HG03457 (cell line): Measurements from ENCODE around the gene TRAF3.
A peak's percentile ranks its signal among the peaks of the same experiment; 100 is the strongest.

Experiments used
- ATAC-seq: cut with Tn5 transposase; IDR thresholded peaks from one replicate; pipeline ENCODE4 v1.9.1; 2021; ENCODE audit warnings: moderate number of reproducible peaks; ENCODE audit not compliant: unreplicated experiment

The TRAF3 gene

DNA sequence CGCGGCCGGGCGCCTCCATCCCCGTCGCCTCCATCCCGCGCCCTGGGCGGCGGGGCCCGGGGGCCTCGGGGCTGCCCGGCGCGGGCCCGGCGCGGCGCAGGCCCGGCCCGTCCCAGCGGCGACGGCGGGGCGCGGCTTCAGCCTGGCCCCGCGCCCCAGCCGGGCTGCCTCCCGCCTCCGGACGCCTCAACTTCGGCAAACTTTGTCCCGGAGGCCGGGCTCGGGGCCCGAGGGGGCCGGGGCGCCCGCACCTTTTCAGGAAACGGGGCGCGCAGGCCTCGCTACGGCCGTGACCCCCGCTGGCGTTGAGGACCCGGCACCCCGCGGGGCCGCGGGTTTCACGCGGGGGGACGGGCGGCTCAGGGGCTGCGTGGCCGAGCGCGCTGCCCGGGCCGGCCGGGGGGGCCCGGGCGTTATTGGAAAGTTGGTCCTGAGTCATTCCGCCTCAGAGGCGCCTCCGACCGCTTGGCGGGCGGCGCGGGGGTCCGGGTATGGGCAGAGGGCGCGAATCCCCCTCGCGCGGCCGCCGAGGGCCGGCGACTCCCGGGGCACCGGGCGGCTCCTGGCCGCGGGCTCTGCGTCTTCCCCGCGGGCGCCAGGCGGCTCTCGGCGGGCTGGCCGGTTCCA is 575 bp downstream of the TRAF3 start:
- ATAC-seq, result peak; percentile 8

DNA sequence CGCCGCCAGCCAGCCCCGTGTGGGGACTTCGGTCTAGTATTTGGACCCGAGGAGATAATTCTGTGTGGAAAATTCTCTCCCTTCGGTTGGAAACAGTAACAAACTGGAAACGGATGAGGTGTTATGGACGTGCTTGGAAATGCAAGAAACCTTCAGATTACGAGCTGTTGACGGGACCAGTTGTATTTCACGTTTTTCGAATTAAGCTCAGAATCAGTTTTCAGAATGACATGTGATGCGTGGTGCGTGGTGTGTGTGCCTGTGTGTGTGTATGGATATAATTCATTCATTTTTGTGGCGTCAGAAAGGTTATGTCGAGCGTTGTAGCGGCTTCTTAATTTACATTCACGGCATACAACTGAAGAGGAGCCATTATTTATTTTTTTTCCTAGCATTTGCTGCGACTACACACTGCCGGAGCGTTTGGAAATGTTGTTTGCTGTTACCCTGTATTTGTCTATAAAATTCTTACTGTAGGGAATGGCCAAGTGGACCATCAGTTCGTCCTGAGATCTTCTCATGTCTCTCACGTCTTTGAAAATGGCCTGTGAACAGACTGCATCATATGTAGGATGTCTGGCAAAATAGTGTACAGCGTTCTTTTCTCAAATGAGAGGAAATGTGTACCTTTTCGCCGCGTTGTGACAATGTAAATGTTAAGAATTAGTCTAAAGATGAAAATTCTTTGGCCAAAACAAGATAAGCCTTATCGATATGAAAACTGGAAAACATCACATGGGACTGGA is 1.3 kb downstream of the TRAF3 start:
- ATAC-seq, result no peak

DNA sequence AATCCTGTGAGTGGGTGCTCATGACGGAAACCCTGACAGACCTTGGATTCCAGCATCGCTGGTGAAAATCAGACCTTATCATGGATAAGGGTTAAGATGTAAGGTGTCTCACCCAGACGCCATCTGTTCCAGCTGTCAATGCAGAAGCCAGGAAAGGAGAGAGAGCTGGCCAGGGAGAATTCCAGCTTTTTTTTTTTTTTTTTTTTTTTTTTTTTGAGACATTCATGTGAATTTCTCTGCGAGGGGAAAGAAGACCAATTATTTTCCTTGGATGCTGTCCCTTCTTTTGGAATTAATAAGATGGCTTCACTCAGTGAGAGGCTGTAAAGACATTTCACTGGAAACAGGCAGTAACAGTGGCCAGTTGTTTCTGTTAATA is 1.8 kb downstream of the TRAF3 start:
- no peak for ATAC-seq

DNA sequence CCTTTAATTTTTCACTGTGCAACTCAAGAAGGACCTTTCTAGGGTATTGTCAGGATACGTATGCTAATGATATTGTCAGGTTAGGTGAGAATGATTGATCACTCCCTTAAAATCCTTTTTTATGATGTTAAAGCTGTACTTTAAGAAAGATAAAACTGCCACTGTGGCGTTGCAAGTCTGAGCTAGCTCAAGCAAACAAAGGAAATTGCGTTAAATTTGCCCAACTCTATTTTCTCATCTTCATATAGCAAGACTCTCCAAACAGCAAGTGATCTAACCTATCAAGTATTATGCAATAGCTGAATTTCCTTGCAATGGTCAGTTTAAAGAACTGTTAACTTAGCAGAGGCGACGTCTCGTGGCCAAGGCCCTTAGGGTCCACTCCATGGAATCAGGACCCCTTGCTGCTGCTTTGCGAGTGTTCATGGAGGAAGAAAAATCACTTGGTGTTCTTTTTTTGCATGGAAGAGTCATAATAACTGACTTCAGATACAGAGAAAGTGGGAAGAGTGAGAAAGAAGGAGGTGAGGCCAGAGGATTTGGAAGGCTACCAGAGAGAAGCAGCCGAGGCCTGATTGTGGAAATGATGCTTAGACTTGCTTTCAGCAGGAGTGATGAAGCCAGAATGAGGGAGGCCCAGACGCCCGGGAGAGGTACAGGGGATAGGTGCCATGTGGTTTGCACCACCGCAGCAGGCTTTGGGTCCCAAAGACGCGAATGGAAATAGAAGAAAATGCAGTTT is 2.5 kb downstream of the TRAF3 start:
- no peak for ATAC-seq

DNA sequence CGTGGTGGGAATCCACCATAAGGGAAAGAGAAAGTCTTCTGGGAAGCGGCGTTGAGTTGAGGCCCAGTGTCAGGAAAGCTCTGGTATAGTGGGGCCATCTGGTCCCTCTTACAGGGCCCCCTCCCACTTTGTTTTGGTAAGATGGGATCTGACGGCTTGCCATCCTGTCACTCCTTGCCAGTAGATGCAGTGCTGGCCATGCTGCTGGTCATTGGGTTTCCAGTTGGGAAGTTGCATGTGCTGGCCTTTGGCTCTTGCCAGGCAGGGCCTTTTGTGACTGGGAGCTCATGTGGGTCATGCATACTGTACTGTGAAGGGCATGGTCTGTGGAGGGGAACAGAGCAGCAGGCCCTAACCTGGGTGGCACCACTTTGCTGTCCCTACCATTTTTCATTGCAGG is 3.8 kb downstream of the TRAF3 start:
- no peak for ATAC-seq

DNA sequence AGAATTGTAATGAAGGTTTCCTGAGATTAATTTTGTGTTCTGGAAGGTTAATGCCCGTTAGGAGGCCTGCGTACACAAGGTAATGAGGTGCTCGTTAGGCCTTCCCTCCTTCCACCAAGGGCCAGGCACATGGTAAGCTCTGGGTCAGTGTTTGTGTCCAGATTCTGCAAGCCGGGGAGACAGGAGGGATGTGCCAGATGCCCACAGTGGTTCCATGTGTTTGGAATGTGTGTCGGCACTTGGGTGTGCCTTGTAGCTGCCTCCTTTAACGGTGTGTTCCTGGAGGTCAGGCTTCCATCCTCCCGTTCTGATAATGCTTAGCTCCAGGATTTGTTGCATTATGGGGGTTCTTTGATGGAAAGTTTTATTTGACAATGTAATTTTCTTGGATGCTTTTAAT is 5.7 kb downstream of the TRAF3 start:
- no peak for ATAC-seq

DNA sequence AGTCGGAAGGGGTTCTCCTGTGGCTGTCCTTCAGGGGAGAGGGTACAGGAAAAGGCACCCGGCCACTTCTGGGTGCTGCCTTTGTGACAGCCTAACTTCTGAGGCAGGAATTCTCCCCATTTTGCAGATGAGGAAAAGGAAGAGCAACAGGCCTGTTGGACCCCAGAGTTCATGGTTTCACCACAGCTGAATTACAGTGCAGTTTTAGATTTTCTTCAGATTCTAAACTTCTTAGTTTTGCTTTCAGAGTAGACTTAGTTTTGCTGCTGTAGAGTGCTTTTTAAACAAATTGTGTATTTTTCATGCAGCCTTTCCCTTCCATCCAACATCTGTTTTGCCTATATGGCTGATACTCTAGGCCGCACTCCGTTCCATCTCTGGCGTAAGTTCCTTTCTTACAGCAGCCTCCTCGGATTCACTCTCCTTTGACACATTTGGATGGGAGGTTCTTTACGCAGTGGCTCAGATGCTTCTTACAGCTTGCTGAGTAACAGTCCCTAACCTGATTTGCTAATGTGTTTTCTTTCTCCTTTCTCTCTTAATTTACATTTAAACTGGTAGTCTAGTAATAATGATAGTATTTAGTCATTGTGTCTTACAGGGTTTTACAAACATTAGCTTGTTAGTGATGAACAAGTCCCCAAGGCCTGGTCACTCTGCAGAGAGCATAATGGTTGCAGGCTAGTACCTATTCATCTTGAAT is 7.8 kb downstream of the TRAF3 start:
- no peak for ATAC-seq

DNA sequence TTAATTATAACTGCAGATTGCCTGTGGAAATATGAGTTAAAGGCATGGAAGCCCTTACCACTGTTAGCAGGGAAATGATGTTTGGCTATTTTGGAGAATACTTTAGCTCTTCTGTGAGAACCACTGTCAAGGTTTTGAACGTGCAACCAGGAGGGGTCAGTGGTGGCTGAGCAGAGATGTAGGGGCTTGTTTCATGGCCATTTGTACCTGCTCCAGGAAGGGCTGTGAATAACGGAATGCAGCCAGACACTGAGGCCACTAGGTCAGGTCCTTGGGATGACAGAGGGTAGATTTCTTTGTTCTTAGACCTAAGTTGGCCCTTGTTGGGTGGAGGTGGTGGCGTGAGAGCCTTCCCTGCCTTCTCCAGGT is 8.3 kb downstream of the TRAF3 start:
- no peak for ATAC-seq

DNA sequence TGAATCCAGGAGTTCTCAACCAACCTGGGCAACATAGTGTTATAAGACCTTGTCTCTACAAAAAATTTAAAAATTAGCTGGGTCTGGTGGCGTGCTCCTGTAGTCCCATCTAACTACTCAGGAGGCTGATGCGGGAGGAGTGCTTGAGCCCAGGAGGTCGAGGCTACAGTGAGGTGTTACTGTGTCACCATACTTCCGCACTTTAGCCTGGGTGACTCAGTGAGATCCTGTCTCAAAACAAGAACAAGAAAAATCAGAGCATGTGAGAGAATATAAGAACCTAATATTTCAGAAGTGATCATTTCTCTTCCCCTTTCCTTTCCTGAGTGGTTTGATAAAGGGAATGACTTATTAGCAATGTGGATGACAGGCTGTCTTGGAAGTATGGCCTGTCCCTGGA is 9.5 kb downstream of the TRAF3 start:
- ATAC-seq, result no peak

DNA sequence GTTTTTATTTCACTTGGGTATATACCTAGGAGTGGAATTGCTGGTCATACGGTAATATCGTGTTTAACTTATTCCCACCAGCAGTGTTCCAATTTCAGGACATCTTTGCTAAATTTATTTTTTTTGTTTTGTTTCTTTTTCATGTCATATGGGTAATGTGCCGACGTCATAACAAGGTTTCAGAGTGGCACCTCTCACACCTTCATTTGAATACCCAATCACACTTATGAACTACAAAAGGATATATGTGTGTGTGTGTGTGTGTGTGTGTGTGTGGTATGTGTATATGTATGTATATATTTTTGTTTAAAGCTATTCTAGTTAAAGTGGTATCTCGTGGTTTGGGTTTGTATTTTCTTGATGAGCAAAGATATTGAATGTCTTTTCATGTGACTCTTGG is 12.1 kb downstream of the TRAF3 start:
- no peak for ATAC-seq

DNA sequence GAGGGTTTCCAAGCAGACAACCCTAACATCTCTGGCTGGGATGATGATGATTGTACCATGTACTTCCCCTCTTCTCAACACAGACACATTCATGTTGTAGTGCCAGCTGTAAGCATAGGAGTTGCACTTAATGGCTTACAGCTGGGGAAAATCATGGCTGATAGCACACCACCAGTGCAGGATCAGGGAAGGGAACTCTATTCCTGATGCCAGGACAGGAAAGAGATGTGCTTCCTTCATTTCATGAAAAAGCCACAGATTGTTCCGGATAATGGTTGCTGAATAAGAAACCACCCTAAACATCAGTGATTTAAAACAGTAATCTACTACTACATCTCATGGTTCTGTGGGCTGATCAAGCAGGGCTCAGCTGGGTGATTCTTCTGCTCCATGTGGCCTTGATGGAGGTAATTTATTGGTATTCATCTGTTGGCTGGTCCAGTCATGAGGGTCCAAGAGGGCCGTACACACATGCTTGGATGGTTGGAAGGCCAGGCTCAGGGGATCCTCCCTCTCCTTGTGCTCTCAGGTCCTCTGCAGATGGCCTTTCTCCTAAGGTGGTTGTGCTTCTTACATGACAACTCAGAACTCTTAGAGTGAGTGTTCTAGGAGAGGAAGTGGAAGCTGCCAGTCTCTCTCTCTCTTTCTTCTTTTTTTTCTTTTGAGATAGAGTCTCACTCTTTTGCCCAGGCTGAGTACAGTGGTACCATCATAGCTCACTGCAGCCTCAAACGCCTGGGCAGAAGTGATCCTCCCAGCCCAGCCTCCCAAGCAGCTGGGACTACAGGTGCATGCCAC is 16.5 kb downstream of the TRAF3 start:
- ATAC-seq, result no peak

DNA sequence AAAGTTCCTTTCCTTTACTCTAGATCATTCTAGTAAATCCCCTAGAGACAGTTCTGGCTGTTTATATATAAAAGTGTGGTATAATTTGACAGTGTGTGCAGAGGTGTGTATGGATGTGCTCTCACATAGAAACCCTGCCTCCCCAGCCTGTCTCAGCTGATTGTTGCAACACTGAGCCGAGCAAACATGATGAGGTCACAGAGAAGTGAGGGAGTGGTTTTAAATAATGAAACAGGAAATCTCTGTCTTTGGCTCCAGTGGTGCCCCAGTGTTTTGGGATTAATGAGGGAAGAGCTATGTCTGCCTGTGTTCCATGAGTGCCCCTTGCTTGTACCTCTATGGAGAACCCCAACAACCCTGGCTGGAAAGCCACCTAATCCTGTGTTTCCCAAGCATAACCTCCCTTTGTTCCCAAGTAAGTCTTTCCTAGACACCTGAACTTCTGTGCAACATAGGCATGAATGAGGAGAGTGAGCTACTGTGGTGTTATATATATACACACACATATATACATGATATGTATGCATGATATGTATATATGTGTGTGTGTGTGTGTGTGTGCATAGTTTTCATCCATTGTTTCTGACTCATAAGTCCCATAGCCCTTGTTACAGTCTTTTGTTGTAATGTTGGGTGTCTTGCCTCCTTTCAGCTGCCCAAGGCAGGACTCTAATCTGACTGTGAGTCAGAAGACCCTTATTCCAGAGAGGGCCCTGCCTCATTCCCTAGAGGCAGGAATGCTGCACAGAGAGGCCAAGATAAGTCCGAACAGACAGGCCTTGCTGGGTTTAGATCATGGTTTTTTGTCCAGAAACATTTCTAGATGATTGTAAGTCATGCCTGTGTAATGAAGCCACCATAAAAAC is 18.0 kb downstream of the TRAF3 start:
- no peak for ATAC-seq

DNA sequence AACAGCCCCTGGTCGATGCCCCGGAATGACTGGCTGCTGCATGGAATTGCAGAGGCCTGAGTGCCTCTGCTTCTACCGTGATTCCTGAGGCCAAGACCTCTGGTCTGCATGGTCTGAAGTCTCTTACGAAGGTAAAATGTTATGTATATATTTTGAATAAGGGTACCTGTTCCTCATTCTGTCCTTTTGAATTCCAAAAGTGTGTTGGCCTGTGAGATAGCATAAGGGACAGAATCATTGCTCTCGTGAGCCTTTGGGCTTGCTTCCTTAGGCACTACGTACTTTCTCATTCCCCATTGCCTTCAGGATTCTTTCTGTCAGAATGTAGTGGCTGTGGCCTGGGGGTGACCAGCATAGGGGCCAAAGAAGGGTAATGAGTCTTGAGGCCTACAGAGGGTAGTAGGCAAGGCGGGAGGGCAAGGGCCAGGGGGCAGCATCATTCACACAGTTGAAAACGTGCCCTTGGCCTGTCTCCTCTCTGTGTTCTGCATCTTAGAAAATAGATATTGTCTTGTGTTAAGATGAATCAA is 19.5 kb downstream of the TRAF3 start:
- ATAC-seq, result no peak

DNA sequence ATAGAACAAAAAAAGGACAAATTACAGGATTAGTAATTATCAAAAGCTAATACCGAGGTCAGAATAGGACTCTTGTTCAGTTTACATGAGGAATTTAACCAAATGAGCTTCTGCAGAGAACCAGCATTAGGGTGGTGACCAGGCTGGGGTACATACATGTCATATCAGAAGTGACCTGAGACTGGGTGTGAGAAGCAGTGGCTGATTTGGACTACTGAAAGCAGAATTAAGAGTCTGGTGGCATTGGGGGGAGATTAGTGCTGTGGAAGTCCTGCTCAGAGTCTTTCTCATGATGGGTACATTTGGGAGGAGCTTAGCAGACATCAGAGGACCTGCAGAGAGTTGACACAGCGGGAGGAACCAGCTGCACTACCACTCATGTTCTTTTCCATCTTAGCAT is 21.7 kb downstream of the TRAF3 start:
- no peak for ATAC-seq

DNA sequence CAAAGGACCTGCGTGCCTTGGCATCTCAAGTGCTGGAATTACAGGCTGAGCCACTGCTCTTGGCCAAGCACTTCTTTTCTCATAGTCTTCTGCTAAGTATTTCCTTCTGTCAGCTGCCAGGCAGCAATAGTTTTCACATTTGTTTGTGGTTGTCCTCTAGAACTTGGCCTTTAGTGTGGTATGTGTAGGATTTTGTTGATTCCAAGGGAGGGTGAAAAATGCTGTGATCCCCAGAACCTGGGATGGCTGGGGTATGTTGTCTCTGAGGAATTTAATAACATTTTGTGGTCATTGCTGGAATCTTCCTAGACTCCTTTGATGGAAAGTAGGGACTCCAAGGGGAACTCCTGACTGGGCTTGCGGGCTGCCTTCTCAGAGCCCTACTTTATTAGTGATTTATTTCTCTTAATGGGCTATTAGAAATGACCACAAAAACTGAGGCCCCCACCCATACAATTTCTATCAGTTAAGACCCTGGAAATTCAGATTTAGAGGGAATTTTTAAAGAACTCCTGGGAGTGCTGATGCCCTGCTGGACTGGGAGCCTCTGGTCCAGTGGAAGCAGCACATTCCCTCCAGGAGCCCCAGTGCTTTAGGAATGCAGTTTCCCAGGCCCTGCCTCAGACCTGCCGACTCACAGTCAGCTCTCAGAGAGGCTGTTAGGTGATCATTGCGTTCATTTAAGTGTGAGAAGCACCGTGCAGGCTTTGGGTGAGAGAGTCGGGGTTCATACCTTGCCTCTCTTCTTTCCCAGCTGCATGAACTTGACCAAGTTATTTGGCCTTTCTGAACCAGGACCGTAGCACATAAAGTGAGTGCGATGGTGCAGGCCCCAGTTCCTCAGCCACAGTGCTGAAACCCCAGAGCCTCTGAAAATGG is 22.7 kb downstream of the TRAF3 start:
- ATAC-seq, result no peak

DNA sequence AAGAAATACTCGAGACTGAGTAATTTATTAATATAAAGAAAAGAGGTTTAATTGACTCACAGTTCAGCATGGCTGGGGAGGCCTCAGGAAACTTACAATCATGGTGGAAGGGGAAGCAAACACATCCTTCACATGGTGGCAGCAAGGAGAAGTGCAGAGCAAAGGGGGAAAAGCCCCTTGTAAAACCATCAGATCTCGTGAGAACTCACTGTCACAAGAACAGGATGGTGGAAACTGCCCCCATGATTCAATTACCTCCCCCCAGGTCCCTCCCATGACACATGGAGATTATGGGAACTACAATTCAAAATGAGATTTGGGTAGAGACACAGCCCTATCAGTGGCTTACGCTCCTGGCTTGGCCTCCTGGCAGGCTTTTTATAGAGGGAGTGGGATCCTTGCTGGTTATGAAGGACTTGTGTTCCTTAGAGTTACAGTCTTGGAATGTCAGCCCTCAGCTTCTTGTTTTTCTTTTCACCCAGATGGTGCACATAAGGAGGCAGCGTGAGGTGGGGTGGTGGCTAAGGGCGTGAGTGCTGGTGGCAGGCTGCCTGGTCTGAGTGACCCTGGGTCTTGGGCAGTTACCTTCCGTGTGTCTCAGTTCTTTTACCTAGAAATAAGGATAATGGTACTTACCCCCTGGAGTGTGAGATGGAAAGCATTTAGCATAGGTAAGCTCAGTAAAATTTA is 25.7 kb downstream of the TRAF3 start:
- ATAC-seq, result no peak

DNA sequence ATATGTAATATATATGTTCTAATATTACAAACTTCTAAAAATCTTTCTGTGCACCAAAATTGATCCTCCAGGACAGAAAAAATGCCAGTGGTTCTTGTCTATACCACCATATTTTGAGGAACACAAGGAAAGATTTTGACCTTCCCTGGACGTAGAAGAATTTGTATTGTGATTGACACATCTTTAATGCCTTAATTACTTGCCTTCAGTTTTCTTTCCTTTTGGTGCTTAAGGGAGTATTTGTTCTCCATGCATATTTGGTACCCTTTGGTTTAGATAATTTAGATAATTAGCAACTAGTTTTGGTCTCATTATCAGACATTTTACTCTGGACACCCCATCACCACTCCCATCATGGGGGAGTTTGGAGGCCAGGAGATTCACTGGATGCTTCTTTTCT is 27.6 kb downstream of the TRAF3 start:
- no peak for ATAC-seq

DNA sequence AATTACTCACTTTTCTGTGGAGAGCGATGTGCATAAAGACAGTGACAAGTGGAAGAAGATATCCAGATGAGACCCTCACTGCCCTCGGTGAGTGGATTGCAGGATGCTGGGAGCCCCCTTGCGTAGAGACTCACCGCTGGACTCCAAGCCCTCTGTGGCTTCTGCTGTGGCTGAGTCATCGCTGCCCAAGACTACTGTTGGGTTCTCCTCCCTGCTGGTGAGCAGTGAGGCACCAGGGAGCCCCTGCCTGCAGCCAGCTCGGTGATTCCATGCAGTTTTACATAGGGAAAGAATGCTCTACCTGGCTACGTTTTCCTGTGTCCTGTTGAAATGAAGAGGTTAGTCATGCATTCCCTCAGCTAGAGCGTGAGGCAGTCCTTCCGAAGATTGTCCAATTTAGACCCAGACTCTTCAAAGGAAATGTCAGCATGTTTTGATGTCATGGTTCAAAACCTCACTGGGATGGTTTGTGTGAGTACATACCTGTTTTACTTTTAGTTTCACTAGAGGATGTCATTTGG is 28.2 kb downstream of the TRAF3 start:
- peak; percentile 31 for ATAC-seq
